Jurkat, Clone E6-1 (cell line): ENCODE data around the gene FITM2.
"Not testable (repeated sequence)": the region's sequence is repeated elsewhere in the genome, so short reads cannot be mapped to it uniquely, and the experiment has no call there.

ENCODE experiments used
- DNase-seq: peaks from one replicate; pipeline ENCODE4 v3.0.0-alpha.2; 2011; ENCODE audit warnings: low read depth, low spot score
- H3K4me3 ChIP-seq: 2 replicates; pipeline ENCODE4 v1.5.1; 2011; ENCODE audit warnings: mild to moderate bottlenecking, low read length, control low read depth, moderate library complexity

FITM2 gene

GRCh38 chr20:44335675-44336074 lies 24.7 kb upstream of the FITM2 start:
- no peak for DNase-seq

DNA sequence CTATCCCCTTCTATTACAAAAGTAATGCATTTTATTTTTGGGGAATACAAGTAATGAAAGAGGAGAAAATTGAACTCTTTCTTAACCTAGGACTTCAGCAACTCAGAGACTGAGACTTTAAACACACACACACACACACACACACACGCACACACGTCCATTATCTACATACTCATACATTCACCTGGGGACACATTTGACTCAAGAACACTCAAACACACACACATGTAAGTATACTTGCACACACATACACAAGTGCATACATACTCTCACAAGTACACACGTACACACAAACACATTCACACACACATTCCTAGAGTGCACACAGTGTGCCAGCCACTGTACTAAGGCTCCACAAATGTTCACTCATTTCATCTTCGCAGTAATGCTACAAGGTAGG lies 23.7 kb upstream of the FITM2 start:
- no peak for DNase-seq
- no peak overlapping the region for H3K4me3 ChIP-seq

More at GRCh38 chr20:44335675-44336074, 24.7 kb upstream of the FITM2 start:
- no peak overlapping the region for H3K4me3 ChIP-seq

- DNase-seq = no peak
- H3K4me3 ChIP-seq = no peak overlapping the region
Observed at GRCh38 chr20:44334306-44334705, 23.3 kb upstream of the FITM2 start.

GRCh38 chr20:44331201-44331600 lies 20.2 kb upstream of the FITM2 start:
- no peak overlapping the region for H3K4me3 ChIP-seq
- DNase-seq = no peak

DNA sequence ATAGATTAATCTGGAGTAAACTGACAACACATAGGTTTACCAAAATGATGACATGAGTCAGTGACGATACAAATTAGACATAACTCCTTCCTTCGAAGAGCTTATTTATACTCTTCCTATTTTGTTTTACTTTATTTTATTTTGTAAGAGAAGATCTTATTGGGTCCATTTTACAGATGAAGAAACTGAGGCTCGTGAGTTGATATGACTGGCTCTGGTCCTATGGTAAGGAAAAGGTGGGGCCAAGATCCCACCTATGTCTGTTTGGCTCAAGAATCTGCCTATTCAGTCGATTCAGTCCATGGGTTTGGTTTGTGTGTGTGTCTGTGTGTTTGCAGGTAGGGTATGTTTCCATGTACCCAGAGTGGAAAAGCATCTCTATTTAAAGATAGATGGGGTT lies 17.4 kb upstream of the FITM2 start:
- H3K4me3 ChIP-seq = no peak overlapping the region
- no peak for DNase-seq

GRCh38 chr20:44327748-44328147 lies 16.7 kb upstream of the FITM2 start:
- H3K4me3 ChIP-seq, DNase-seq: not testable (repeated sequence)

DNA sequence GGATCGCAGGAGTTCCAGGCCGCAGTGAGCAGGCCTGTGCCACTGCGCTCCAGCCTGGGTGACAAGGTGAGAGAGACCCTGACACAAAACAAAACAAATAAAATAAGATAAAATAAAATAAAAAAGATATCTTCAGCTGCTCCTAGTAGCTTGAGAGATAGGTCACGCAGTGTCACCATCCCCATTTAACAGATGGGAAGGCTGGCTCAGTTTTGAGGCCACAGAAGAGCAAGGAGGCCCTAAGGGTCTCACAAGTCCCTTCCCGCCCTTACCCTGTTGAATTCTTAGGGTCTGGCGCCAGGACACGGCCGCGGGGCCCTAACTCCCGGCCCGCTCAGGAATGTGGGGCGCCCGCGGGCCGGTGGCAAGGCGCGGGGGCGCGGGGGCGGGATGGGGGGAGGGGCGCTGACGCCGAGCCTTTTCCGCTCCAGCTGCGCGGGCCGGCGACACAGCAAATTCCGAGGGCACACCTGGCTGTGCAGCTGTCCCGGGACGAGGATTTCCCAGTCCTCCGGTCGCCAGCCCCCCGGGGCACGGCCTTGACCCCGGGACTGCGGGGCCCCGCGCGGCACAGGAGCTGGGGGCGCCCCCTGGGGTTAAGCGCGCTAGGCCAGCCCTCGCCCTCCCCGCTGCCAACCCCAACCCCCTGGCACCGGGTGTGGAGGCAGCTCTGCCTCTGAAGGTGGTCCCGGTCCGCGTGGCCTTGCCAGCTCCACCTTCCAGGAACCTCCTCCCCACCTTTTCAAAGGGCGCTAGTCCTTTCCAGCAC lies 15.6 kb upstream of the FITM2 start:
- no peak overlapping the region for H3K4me3 ChIP-seq
- no peak for DNase-seq

- DNase-seq = no peak
Observed at GRCh38 chr20:44324343-44324742, 13.3 kb upstream of the FITM2 start.

DNA sequence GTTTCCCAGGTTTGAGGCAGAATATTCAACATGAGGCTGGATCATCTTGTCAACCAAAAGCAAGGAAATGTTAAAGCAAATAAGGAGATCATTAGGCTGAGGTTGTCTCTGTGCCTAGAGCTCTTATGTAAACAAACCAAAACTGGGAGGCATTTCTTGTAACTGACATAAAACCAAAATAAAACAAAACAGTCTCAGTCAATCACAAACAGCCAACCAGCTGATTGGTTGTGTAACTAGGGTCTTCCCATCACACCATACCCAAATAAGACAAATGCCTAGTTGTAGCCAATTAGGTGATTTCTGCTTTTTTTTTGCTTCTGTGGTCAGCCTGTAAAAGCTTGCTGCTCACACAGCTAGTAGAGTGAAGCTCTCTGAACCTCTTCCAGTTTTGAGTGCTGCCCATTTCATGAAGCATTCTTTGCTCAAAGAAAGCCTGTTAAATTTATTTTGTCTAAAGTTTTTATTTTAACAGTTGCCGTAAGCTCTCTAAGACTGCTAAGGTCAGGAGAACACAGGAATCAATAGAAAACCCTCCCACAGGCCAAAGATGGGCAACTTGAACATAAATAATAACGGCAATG lies 8.9 kb upstream of the FITM2 start:
- no peak overlapping the region for H3K4me3 ChIP-seq
- DNase-seq = no peak

More at GRCh38 chr20:44324343-44324742, 13.3 kb upstream of the FITM2 start:
- H3K4me3 ChIP-seq = no peak overlapping the region

DNA sequence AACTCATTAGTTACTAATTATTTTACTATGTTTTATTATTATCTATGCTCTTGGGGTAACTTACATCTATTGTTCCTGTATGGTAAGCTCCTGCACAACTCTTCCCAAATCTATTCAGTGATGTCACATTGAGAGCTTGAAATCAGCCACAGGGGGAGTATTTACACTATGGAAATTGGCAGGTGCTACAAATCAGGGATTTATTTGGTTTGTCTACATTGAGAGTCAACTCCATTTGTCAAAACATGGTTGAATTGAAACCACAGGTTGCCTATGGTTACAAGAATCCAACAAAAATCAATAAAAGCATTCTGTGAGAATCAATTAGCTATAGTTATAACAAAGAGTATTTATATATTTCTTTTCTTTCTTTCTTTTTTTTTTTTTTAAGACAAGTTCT lies 3.9 kb upstream of the FITM2 start:
- H3K4me3 ChIP-seq = no peak overlapping the region
- DNase-seq = no peak

DNA sequence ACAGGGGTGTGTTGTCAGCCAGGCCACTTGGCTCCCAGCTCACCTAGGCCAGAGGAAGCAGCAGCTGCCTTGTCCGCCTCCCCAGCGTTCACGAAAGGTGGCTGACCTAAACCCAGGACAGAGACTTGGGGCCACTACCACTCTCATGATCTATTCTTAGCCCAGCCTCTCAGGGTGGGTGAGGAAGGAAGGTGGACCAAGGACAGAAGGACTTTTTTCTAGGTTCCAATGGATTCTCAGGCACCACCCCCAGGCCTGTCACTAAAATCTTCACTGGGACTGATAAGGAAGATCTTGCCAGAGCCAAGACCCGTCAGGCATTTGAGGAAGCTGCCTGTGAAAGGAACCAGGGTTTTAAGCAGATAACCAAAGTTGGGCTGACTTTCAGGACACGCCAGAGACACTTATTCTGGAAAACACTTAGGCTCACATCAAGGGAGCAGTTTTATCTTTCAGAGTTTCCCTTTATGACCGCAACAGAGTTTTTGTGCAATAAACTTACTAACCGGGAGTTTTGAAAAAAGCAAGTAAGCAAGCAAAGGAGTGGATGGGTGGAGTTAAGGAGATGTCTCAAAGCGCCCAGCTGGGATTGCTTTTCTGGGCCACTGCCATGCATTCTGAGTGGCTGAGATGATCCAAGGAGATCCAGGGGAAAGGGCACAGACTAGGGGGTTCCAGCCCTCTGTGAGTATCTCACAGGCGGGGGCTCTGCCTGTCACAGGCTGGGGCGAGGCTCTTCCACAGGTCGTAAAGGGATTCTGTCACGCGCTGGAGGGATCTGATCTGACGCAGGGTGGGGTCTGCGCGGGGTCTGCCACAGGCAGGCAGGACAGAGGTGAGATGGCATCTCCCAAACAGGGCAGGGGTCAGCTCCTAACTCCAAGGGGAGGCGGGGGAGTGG lies 989 bp downstream of the FITM2 start:
- no peak for DNase-seq

GRCh38 chr20:44306927-44307326 lies 4.1 kb downstream of the FITM2 start:
- DNase-seq = no peak
- H3K4me3 ChIP-seq = no peak overlapping the region

More for the DNA sequence above, 989 bp downstream of the FITM2 start:
- peak overlapping the region; percentile 96 for H3K4me3 ChIP-seq

DNA sequence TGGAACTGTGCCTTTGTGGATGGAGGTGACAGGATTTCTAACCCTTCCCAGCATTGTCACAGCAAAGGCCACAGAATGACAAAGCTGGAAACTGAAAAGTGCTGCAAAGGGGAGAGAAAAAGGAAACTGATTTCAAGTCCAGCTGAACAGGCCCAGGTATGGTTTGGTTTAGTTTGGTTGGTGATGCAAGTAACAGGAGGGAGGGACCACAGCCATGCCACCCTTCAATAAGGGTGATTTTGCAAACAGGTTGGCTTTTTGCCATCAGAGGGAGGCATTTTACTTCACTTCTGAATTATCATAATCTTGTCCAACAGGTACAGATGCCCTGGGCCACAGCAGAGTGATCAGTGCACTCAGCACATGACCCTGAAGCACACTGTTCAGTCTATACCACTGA lies 6.6 kb downstream of the FITM2 start:
- no peak for DNase-seq
- no peak overlapping the region for H3K4me3 ChIP-seq

GRCh38 chr20:44302736-44303135 lies 8.3 kb downstream of the FITM2 start:
- DNase-seq = no peak
- H3K4me3 ChIP-seq = no peak overlapping the region

- no peak for DNase-seq
- H3K4me3 ChIP-seq = no peak overlapping the region
Observed at GRCh38 chr20:44302026-44302669, 8.9 kb downstream of the FITM2 start.

GRCh38 chr20:44301285-44301684 lies 9.7 kb downstream of the FITM2 start:
- no peak overlapping the region for H3K4me3 ChIP-seq
- no peak for DNase-seq

DNA sequence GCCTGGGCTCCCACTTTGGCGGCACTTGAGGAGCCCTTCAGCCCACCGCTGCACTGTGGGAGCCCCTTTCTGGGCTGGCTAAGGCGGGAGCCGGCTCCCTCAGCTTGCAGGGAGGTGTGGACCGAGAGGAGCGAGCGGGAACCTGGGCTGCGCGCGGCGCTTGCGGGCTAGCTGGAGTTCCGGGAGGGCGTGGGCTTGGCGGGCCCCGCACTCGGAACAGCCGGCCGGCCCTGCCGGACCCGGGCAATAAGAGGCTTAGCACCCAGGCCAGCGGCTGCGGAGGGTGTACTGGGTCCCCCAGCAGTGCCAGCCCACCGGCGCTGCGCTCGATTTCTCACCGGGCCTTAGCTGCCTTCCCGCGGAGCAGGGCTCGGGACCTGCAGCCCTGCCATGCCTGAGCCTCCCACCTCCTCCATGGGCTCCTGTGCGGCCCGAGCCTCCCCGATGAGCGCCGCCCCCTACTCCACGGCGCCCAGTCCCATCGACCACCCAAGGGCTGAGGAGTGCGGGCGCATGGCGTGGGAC lies 11.9 kb downstream of the FITM2 start:
- not testable (repeated sequence) for H3K4me3 ChIP-seq, DNase-seq

DNA sequence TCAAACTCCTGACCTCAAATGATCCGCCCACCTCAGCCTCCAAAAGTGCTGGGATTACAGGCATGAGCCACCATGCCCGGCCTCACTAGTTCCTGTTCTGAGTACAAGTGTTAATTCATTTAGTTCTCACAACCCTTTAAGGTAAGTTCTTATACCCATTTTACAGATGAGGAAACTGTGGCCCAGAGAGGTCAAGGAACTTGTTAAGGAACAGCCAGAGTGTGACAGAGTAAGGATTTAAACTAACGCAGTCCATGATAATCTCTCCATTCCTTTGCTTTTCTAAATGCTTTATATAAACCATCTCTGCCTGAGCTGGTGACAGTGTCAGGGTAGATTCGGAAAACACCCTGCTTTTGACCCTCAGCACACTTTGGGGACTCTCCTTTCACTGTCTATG lies 13.3 kb downstream of the FITM2 start:
- no peak overlapping the region for H3K4me3 ChIP-seq
- DNase-seq = no peak

DNA sequence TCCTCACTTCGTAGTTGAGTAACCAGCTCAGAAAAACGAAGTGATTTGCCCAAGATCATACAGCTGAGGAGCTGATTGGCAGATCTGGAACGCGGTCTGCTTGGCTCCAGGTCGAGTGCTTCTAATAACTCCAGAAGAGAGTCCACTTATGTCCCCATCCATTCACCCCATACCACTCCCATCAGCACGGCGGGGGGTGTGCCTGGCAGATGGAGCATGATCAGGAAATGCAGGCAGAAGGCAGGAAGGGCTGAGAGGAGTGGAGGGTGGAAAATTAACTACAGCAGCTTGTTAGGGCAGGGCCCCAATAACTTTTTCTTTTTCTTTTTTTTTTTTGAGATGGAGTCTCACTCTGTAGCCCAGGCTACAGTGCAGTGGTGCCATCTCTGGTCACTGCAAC lies 15.0 kb downstream of the FITM2 start:
- H3K4me3 ChIP-seq = no peak overlapping the region
- no peak for DNase-seq
